Loucy (cell line): ENCODE data around the gene SRPK1.

Source experiments
- H2AFZ ChIP-seq: fragments of 200-600 bp; sonication (generic); 2 replicates; pipeline ENCODE4 v1.6.0; 2016; ENCODE audit warnings: antibody characterized with exemption, mild to moderate bottlenecking, low read length, moderate library complexity
- H3F3A ChIP-seq: fragments of 200-600 bp; 2 replicates; pipeline ENCODE4 v1.6.0; 2016; ENCODE audit warnings: antibody characterized with exemption, low read depth, mild to moderate bottlenecking
- H3K27me3 ChIP-seq: fragments of 200-600 bp; sonication (generic); 2 replicates; pipeline ENCODE4 v1.6.1; 2014; ENCODE audit warnings: low read length, mild to moderate bottlenecking; ENCODE audit not compliant: insufficient read depth, poor library complexity, severe bottlenecking
- H3K36me3 ChIP-seq: fragments of 200-600 bp; sonication (generic); 2 replicates; pipeline ENCODE4 v1.6.1; 2016; ENCODE audit warnings: low read length; ENCODE audit not compliant: insufficient read depth
- H3K4me1 ChIP-seq: fragments of 200-600 bp; sonication (generic); 2 replicates; pipeline ENCODE4 v1.5.1; 2014; ENCODE audit warnings: low read length, mild to moderate bottlenecking; ENCODE audit not compliant: insufficient read depth, poor library complexity, severe bottlenecking
- H3K4me2 ChIP-seq: fragments of 200-600 bp; sonication (generic); 2 replicates; pipeline ENCODE4 v1.6.0; 2014; ENCODE audit warnings: antibody characterized with exemption, low read length, low read depth, mild to moderate bottlenecking; ENCODE audit not compliant: poor library complexity, severe bottlenecking
- H3K4me3 ChIP-seq: fragments of 200-600 bp; sonication (generic); 2 replicates; pipeline ENCODE4 v1.5.1; 2014; ENCODE audit warnings: low read length, mild to moderate bottlenecking, mixed read lengths; ENCODE audit not compliant: poor library complexity, severe bottlenecking
- H3K79me2 ChIP-seq: fragments of 200-600 bp; sonication (generic); 2 replicates; pipeline ENCODE4 v1.6.1; 2014; ENCODE audit warnings: low read length; ENCODE audit not compliant: insufficient read depth
- H3K9ac ChIP-seq: fragments of 200-600 bp; sonication (generic); 2 replicates; pipeline ENCODE4 v1.6.0; 2014; ENCODE audit warnings: mild to moderate bottlenecking, low read depth, low read length, moderate library complexity; ENCODE audit not compliant: poor library complexity, severe bottlenecking
- H3K9me2 ChIP-seq: fragments of 200-600 bp; sonication (generic); replicated peaks from 2 replicates; pipeline ENCODE4 v1.6.1; 2016; ENCODE audit warnings: low read depth, low read length, mixed read lengths
- H3K9me3 ChIP-seq: fragments of 200-600 bp; sonication (generic); 2 replicates; pipeline ENCODE4 v1.6.1; 2014; ENCODE audit warnings: mild to moderate bottlenecking, antibody characterized with exemption, low read length, low read depth; ENCODE audit not compliant: insufficient read depth
- H4K20me1 ChIP-seq: fragments of 200-600 bp; sonication (generic); 2 replicates; pipeline ENCODE4 v1.6.0; 2014; ENCODE audit warnings: antibody characterized with exemption, low read length, mild to moderate bottlenecking; ENCODE audit not compliant: insufficient read depth, poor library complexity, severe bottlenecking
- EZH2phosphoT487 ChIP-seq: fragments of 200-600 bp; IDR thresholded peaks from 2 replicates; pipeline ENCODE4 v1.6.1; 2018; ENCODE audit warnings: antibody characterized with exemption, mild to moderate bottlenecking, moderate library complexity, borderline replicate concordance
- TF ChIP-seq, protein P1 (sequence below): fragments of 200-600 bp; sonication (generic); conservative IDR thresholded peaks from 2 replicates; pipeline ENCODE4 v1.5.1; 2014; ENCODE audit warnings: mild to moderate bottlenecking, antibody characterized with exemption, low read length

The SRPK1 gene

GRCh38 chr6:35796236-35796635 is 124.7 kb downstream of the SRPK1 start:
- Histone ChIP-seq H4K20me1 (no peaks in the 10 kb centered on the region), H3K4me1 (no peaks in the 10 kb centered on the region), H3K4me3 (no peak overlapping the region), H3K9ac (no peak overlapping the region), H3K36me3 (no peaks in the 10 kb centered on the region), H3K79me2 (no peaks in the 10 kb centered on the region), H3F3A (no peaks in the 10 kb centered on the region), H2AFZ (no peak overlapping the region), H3K9me3 (no peaks in the 10 kb centered on the region), H3K4me2 (no peak overlapping the region), H3K27me3 (no peaks in the 10 kb centered on the region), H3K9me2 (no peaks in the 10 kb centered on the region)
- TF ChIP-seq, protein P1, sequence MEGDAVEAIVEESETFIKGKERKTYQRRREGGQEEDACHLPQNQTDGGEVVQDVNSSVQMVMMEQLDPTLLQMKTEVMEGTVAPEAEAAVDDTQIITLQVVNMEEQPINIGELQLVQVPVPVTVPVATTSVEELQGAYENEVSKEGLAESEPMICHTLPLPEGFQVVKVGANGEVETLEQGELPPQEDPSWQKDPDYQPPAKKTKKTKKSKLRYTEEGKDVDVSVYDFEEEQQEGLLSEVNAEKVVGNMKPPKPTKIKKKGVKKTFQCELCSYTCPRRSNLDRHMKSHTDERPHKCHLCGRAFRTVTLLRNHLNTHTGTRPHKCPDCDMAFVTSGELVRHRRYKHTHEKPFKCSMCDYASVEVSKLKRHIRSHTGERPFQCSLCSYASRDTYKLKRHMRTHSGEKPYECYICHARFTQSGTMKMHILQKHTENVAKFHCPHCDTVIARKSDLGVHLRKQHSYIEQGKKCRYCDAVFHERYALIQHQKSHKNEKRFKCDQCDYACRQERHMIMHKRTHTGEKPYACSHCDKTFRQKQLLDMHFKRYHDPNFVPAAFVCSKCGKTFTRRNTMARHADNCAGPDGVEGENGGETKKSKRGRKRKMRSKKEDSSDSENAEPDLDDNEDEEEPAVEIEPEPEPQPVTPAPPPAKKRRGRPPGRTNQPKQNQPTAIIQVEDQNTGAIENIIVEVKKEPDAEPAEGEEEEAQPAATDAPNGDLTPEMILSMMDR, result no peak
- no peak for TF ChIP-seq EZH2phosphoT487

DNA sequence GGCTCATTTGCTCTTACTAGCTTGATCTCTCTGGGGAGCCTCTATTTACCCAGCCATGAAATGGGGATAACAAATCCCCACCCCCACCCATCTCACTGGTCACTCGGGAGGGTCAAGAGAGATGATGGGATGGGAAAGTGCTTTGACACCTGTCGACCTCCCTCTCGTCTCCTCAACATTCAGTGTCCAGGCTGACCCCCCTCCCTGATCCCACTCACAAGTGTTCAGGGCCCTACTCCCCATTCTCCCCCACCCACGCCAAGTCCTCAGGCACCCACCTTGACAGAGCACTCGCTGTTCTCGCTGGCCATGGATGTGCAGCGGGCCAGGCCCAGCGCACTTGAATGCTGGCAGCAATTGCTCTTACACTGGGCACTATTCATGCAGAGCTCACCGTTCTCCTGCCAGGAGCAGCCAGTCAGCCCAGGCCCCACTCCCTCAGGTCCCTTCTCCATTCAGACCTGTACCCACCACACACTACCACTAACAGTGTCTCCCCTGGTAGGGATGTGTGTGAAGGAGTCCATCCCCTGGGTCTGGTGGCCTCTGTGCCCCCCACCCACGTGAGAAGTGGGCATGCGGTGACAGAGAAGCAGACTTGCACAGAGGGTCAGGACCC is 125.3 kb downstream of the SRPK1 start:
- H3K9ac ChIP-seq, result no peak overlapping the region
- no peaks in the 10 kb centered on the region for H3K9me2 ChIP-seq
- H3K27me3 ChIP-seq, result no peaks in the 10 kb centered on the region
- no peak overlapping the region for H3K4me3 ChIP-seq
- H3K4me2 ChIP-seq, result no peak overlapping the region
- H2AFZ ChIP-seq, result no peak overlapping the region
- H4K20me1 ChIP-seq, result no peaks in the 10 kb centered on the region
- no peaks in the 10 kb centered on the region for H3K9me3 ChIP-seq
- H3K36me3 ChIP-seq, result no peaks in the 10 kb centered on the region
- H3K79me2 ChIP-seq, result no peaks in the 10 kb centered on the region
- TF ChIP-seq EZH2phosphoT487, result no peak
- H3F3A ChIP-seq, result no peaks in the 10 kb centered on the region
- H3K4me1 ChIP-seq, result no peaks in the 10 kb centered on the region

DNA sequence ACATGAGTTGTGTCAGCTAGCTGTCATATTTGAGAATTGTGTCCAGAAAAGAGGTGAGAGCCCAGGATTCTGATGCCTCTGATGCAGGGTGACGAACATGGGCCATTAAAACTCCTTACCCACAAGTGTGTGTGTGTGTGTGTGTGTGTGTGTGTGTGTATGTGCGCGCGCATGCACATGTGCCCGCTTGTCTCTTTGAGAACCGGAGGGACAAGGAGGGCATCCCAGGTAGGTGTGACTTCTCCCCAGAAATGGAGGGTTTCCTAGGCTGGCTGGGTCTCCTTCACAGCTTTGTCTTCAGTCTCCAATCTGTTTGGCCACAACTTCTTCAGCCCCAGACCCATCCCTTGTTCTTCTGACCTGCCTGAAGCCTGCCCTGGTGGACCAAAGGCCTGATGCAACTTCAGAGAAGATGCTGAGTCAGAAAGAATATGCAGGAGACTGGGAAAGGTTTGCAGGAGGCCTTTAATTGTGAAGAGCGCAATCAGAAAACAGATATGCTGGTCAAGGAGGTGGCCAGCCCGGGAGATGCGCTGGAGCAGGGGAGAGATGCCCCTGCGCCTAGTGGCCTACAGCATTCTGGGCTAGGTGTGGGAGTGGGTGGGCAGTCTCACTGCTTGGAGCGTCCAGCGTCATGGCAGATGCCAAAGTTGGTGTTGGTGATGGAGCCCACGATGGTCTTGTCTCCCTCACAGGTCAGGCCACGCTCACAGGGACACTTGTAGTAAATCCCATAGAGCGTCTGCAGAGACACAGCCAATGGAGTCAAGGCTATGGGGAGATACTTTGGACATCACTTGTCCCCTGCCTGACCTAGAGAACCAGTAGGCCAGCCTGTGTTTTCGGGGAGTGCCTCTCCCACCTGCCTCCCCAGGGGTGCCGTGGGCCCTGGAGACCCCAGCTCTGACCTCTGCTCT is 126.1 kb downstream of the SRPK1 start:
- no peaks in the 10 kb centered on the region for H3K79me2 ChIP-seq
- no peaks in the 10 kb centered on the region for H3F3A ChIP-seq
- no peak overlapping the region for H3K4me2 ChIP-seq
- H3K9me2 ChIP-seq, result no peaks in the 10 kb centered on the region
- no peaks in the 10 kb centered on the region for H3K27me3 ChIP-seq
- H2AFZ ChIP-seq, result no peak overlapping the region
- no peaks in the 10 kb centered on the region for H3K36me3 ChIP-seq
- no peaks in the 10 kb centered on the region for H3K9me3 ChIP-seq
- no peaks in the 10 kb centered on the region for H3K4me1 ChIP-seq
- TF ChIP-seq, protein P1, result no peak
- TF ChIP-seq EZH2phosphoT487, result no peak
- no peak overlapping the region for H3K9ac ChIP-seq
- no peaks in the 10 kb centered on the region for H4K20me1 ChIP-seq
- H3K4me3 ChIP-seq, result no peak overlapping the region
